Spleen (tissue), 7 donors: ENCODE results near the gene FABP7.

Experiments used
- CTCF ChIP-seq, 11 experiments: fragments of 200-600 bp in 7 of 11; fragments of 450-650 bp in 4 of 11; sonication (generic) in 4 of 11; IDR thresholded peaks in 8 of 11; conservative IDR thresholded peaks in 3 of 11; 1 replicate in 7 of 11; 2 replicates in 4 of 11; pipeline versions ENCODE4 v1.4.0 to v1.8.0; 2016 to 2021; ENCODE audit warnings: antibody characterized with exemption in 11 of 11, inconsistent platforms in 4 of 11, mild to moderate bottlenecking in 1 of 11
- POLR2A ChIP-seq, 3 donors: fragments of 450-650 bp; IDR thresholded peaks; one replicate each; pipeline ENCODE4 v1.5.1; 2017; ENCODE audit warnings: antibody characterized with exemption in 3 of 3, mild to moderate bottlenecking in 1 of 3
- POLR2AphosphoS5 ChIP-seq, 3 donors: sonication (generic); formaldehyde crosslinking; IDR thresholded peaks; one replicate each; pipeline ENCODE4 v1.5.1; 2017; ENCODE audit warnings: antibody characterized with exemption in 3 of 3
- donor health status: DM: no; HTN: no; CAD: no; lungs with moderate emphysema.
- donor health status: DM: no; HTN: no; CAD: no.
- donor health status: DM: no; HTN: no; CAD: no.

DNA sequence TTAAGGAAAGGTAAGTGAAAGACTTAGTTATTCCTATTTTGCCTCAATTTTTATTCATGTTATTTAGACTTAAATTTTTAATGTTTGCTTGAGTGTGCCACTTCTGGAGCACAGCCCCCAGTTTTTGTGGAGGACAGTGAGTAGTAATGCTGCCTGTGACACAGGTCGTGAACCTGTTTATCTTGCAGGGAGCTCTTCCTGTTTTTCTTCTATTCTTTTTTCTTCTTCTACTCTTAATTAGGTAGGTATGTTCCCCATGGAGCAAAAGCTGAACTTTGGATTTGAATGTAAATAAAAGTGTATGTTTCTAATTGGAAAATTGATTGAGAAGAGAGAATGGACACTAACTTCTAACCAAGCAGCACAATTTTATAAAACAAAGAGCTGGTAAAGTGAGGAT is 21.9 kb downstream of the FABP7 start:
- TF ChIP-seq CTCF (IDR thresholded peaks at IDR 0.05 in 8 of 11, conservative IDR thresholded peaks at IDR 0.05 in 3 of 11) (no peak), POLR2A (IDR thresholded peaks at IDR 0.05) (no peak), POLR2AphosphoS5 (IDR thresholded peaks at IDR 0.05) (no peak)
